Common myeloid progenitor, CD34-positive (primary cell): Measurements from ENCODE around the gene PDZK1.

Experiments used
- CTCF ChIA-PET: fragments of 350-600 bp; sonication (Branson Sonifier 250); formaldehyde crosslinking; loops from one replicate; lab custom pipeline; 2021; ENCODE audit warnings: antibody characterized with exemption; lab: Charles Lee
- POLR2A ChIA-PET: fragments of 350-600 bp; sonication (Branson Sonifier 250); formaldehyde crosslinking; loops from one replicate; lab custom pipeline; 2021; ENCODE audit warnings: antibody characterized with exemption; lab: Charles Lee
- DNase-seq, 3 donors: peaks; one replicate each; pipeline versions ENCODE4 v3.0.0 to v3.0.0-alpha.2; 2013
- H3K27ac ChIP-seq, 2 experiments: 1 replicate in 1 of 2; 2 replicates in 1 of 2; pipeline ENCODE4 v1.7.0; 2013; ENCODE audit warnings: inconsistent platforms in 2 of 2, low read length in 2 of 2, mild to moderate bottlenecking in 2 of 2, low read depth in 1 of 2, moderate library complexity in 1 of 2; ENCODE audit not compliant: severe bottlenecking in 2 of 2, insufficient read depth in 1 of 2, poor library complexity in 1 of 2
- H3K27me3 ChIP-seq, 5 experiments: replicated peaks in 2 of 5; 1 replicate in 3 of 5; 2 replicates in 2 of 5; pipeline versions ENCODE4 v1.6.1 to v1.7.0; 2013; ENCODE audit warnings: low read length in 4 of 5, mild to moderate bottlenecking in 2 of 5, moderate library complexity in 2 of 5, inconsistent platforms in 1 of 5; ENCODE audit not compliant: insufficient read depth in 5 of 5, control insufficient read depth in 4 of 5
- H3K36me3 ChIP-seq, 4 experiments: 1 replicate in 2 of 4; 2 replicates in 2 of 4; pipeline versions ENCODE4 v1.6.1 to v1.7.0; 2013; ENCODE audit warnings: low read length in 3 of 4, control low read depth in 1 of 4, mild to moderate bottlenecking in 1 of 4; ENCODE audit not compliant: control insufficient read depth in 4 of 4, insufficient read depth in 4 of 4
- H3K4me1 ChIP-seq, 4 experiments: 1 replicate in 3 of 4; 2 replicates in 1 of 4; pipeline versions ENCODE4 v1.6.1 to v1.7.1; 2013; ENCODE audit warnings: low read length in 3 of 4, mild to moderate bottlenecking in 3 of 4, control low read depth in 1 of 4, inconsistent platforms in 1 of 4, moderate library complexity in 1 of 4; ENCODE audit not compliant: control insufficient read depth in 4 of 4, insufficient read depth in 4 of 4; ENCODE audit errors: control extremely low read depth in 1 of 4
- H3K4me3 ChIP-seq, 7 experiments: 1 replicate in 4 of 7; 2 replicates in 3 of 7; pipeline versions ENCODE4 v1.5.1 to v1.7.0; 2013; ENCODE audit warnings: mild to moderate bottlenecking in 7 of 7, low read length in 6 of 7, moderate library complexity in 6 of 7, inconsistent platforms in 2 of 7, low read depth in 2 of 7, control low read depth in 1 of 7; ENCODE audit not compliant: insufficient read depth in 4 of 7, control insufficient read depth in 1 of 7; ENCODE audit errors: extremely low read depth in 1 of 7
- H3K9me3 ChIP-seq, 5 experiments: 1 replicate in 4 of 5; 2 replicates in 1 of 5; pipeline versions ENCODE4 v1.6.1 to v1.7.1; 2013; ENCODE audit warnings: low read length in 4 of 5, mild to moderate bottlenecking in 2 of 5, inconsistent platforms in 1 of 5, low read depth in 1 of 5, moderate library complexity in 1 of 5; ENCODE audit not compliant: control insufficient read depth in 4 of 5, insufficient read depth in 2 of 5; ENCODE audit errors: control extremely low read depth in 1 of 5
- WGBS: methylation state at CpG from one replicate; pipeline ENCODE4 v1.1.5; 2013; ENCODE audit not compliant: insufficient coverage; 5-methylcytosine and 5-hydroxymethylcytosine counted together

Gene PDZK1

GRCh38 chr1:145696630-145696960 is 10.6 kb downstream of the PDZK1 start:
- peaks cover 0 to 8% (median 0%) of the 10 kb centered on the region in 4 experiments for H3K4me1 ChIP-seq
- H3K36me3 ChIP-seq: no peaks in the 10 kb centered on the region
- 89% methylated on average over 3 of the region's 3 CpGs for whole genome bisulfite sequencing
- no peak for DNase-seq
- no peak overlapping the region for H3K27ac ChIP-seq
- no peaks in the 10 kb centered on the region for H3K9me3 ChIP-seq
- ChIA-PET CTCF (no interaction called here), POLR2A (no interaction called here)
- H3K4me3 ChIP-seq: no peak overlapping the region
- peaks cover 0 to 1% (median 0%) of the 10 kb centered on the region in 5 experiments for H3K27me3 ChIP-seq

- peak in 1 of 3 donors; percentile 39 for DNase-seq
- Histone ChIP-seq H3K4me3 (no peak overlapping the region), H3K27me3 (no peaks in the 10 kb centered on the region), H3K9me3 (no peaks in the 10 kb centered on the region), H3K36me3 (no peaks in the 10 kb centered on the region), H3K4me1 (peaks cover 0 to 10% (median 3%) of the 10 kb centered on the region in 4 experiments), H3K27ac (no peak overlapping the region)
- CTCF ChIA-PET: interaction anchor here (1.1 kb wide), 1 partner anchor 21 kb away, joined by 3 read pairs; no protein-coding TSS in a partner anchor
- 93% methylated on average over 3 of the region's 5 CpGs for WGBS
- POLR2A ChIA-PET: no interaction called here
Measured at GRCh38 chr1:145695821-145696629, 11.1 kb downstream of the PDZK1 start.

GRCh38 chr1:145692785-145693443 is 14.3 kb downstream of the PDZK1 start:
- no peaks in the 10 kb centered on the region for H3K36me3 ChIP-seq
- WGBS: 95% methylated on average over 10 of the region's 11 CpGs
- no peak for DNase-seq
- H3K27ac ChIP-seq: no peak overlapping the region
- ChIA-PET CTCF (no interaction called here), POLR2A (no interaction called here)
- H3K4me1 ChIP-seq: peaks cover 0 to 25% (median 14%) of the 10 kb centered on the region in 4 experiments
- no peaks in the 10 kb centered on the region for H3K27me3 ChIP-seq
- no peaks in the 10 kb centered on the region for H3K9me3 ChIP-seq
- no peak overlapping the region for H3K4me3 ChIP-seq

DNA sequence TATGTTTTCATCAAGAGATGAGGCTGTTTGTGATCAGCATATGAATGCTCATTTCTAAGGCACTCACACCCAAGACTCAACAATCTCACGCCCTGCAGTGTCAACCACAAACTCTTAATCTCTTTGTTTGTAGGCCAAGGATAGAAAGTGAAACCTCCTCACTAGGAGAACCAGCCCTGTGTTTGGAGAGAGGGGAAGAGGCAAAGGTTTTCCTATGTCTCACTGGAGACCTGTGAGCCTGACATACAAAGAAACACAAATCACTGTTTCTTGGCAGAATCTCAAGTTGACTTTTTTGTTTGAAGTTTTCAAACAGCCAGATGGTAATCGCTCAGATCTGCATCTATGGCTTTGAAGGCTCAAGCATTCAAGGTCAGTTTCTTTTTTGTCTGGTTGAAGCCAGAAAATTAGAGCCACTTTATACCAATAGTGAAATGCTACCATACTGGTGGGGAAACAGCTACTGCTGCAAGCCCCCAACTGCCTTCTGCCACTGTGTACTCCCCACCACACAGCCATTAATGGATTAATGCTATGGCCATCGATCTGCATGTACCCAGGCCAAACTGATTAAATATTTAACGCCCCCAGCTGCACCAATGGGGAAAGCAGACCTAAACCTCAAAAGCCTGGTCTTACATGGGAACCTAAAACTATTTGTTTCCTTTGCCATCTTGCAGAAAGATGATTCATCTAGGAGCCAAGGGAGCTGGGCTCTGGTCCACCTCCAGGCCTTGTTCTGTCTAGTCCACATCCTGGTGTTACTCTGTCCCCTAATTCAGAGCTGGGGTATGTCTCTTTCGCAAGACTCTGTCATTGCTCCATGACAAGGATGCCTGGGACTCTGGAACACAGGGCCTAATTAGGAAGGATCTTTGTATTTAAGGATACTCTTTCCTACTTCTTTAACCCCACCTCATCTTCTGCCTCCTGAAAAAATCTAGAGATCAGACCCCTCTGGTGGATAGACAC is 16.3 kb downstream of the PDZK1 start:
- DNase-seq: peak; percentile 18 to 76 (median 66)
- Histone ChIP-seq H3K27ac (no peak overlapping the region), H3K4me3 (no peak overlapping the region), H3K9me3 (no peaks in the 10 kb centered on the region), H3K27me3 (no peaks in the 10 kb centered on the region), H3K4me1 (peaks cover 0 to 16% (median 14%) of the 10 kb centered on the region in 4 experiments), H3K36me3 (no peaks in the 10 kb centered on the region)
- ChIA-PET CTCF (no interaction called here), POLR2A (interaction anchor here (0.6 kb wide), 1 partner anchor 253 kb away, joined by 7 read pairs; no protein-coding TSS in a partner anchor)
- WGBS: 80% methylated on average over 3 of the region's 5 CpGs

GRCh38 chr1:145689922-145690321 is 17.2 kb downstream of the PDZK1 start:
- no peaks in the 10 kb centered on the region for H3K27me3 ChIP-seq
- DNase-seq: no peak
- peak overlapping the region in 1 of 2 experiments; percentile 22 for H3K27ac ChIP-seq
- ChIA-PET POLR2A (no interaction called here), CTCF (no interaction called here)
- H3K4me1 ChIP-seq: peaks cover 0 to 16% (median 14%) of the 10 kb centered on the region in 4 experiments
- H3K4me3 ChIP-seq: no peak overlapping the region
- no peaks in the 10 kb centered on the region for H3K36me3 ChIP-seq
- no peaks in the 10 kb centered on the region for H3K9me3 ChIP-seq
- WGBS: 100% methylated on average over 6 of the region's 6 CpGs

DNA sequence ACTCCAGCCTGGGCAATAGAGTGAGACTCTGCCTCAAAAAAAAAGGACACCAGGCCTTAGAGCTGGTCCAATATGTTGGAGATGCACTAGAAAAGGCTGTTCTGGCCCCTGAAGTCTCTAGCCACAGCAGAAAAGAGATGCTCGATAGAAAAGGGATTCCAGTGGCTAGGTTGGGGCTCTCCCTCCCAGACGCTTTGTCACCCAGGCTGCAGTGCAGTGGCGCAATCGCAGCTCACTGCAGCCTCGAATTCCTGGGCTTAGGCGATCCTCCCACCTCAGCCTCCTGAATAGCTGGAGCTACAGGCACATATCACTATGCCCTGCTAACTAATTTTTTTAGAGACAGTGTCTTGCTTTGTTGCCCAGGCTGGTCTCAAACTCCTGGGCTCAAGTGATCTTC is 18.2 kb downstream of the PDZK1 start:
- POLR2A ChIA-PET: no interaction called here
- H3K4me1 ChIP-seq: peaks cover 0 to 16% (median 14%) of the 10 kb centered on the region in 4 experiments
- H3K27me3 ChIP-seq: no peaks in the 10 kb centered on the region
- H3K36me3 ChIP-seq: no peaks in the 10 kb centered on the region
- no peak overlapping the region for H3K27ac ChIP-seq
- 92% methylated on average over 6 of the region's 6 CpGs for WGBS
- H3K4me3 ChIP-seq: no peak overlapping the region
- DNase-seq: no peak
- CTCF ChIA-PET: no interaction called here
- no peaks in the 10 kb centered on the region for H3K9me3 ChIP-seq
